Middle frontal gyrus (tissue), 1 donor: ENCODE data around the gene FADS3.
A peak's percentile ranks its signal among the peaks of the same experiment; 100 is the strongest.
"Not testable (repeated sequence)": the region's sequence is repeated elsewhere in the genome, so short reads cannot be mapped to it uniquely, and the experiment has no call there.

Experiments
- DNase-seq: peaks from one replicate; pipeline ENCODE4 v3.0.0-alpha.2; 2015; ENCODE audit warnings: low spot score; ENCODE audit errors: extremely low spot score

FADS3 gene

GRCh38 chr11:61898247-61898582 is 6.9 kb upstream of the FADS3 start:
- no peak for DNase-seq

- DNase-seq = peak; percentile 53
Observed at GRCh38 chr11:61897387-61898246, 6.3 kb upstream of the FADS3 start.

GRCh38 chr11:61896665-61897386 is 5.5 kb upstream of the FADS3 start:
- DNase-seq = no peak

- no peak for DNase-seq
Observed at GRCh38 chr11:61895718-61896059, 4.3 kb upstream of the FADS3 start.

- no peak for DNase-seq
Observed at GRCh38 chr11:61895046-61895717, 3.8 kb upstream of the FADS3 start.

- DNase-seq = no peak
Observed at GRCh38 chr11:61893981-61894380, 2.6 kb upstream of the FADS3 start.

- no peak for DNase-seq
Observed at GRCh38 chr11:61892085-61892370, 683 bp upstream of the FADS3 start.

- DNase-seq = no peak
Observed at GRCh38 chr11:61890529-61891330, 615 bp downstream of the FADS3 start.

GRCh38 chr11:61889831-61890230 is 1.5 kb downstream of the FADS3 start:
- DNase-seq = no peak

GRCh38 chr11:61888590-61888989 is 2.8 kb downstream of the FADS3 start:
- DNase-seq = no peak

- no peak for DNase-seq
Observed at GRCh38 chr11:61887839-61888494, 3.4 kb downstream of the FADS3 start.

- DNase-seq = no peak
Observed at GRCh38 chr11:61886643-61887042, 4.7 kb downstream of the FADS3 start.

- no peak for DNase-seq
Observed at GRCh38 chr11:61885784-61886580, 5.4 kb downstream of the FADS3 start.

GRCh38 chr11:61885166-61885778 is 6.1 kb downstream of the FADS3 start:
- DNase-seq = no peak

- no peak for DNase-seq
Observed at GRCh38 chr11:61883947-61884346, 7.4 kb downstream of the FADS3 start.

- DNase-seq = no peak
Observed at GRCh38 chr11:61883327-61883726, 8.0 kb downstream of the FADS3 start.

- no peak for DNase-seq
Observed at GRCh38 chr11:61882879-61883278, 8.5 kb downstream of the FADS3 start.

GRCh38 chr11:61882267-61882666 is 9.1 kb downstream of the FADS3 start:
- DNase-seq = not testable (repeated sequence)

- no peak for DNase-seq
Observed at GRCh38 chr11:61881397-61881796, 9.9 kb downstream of the FADS3 start.

- DNase-seq = no peak
Observed at GRCh38 chr11:61880454-61880853, 10.9 kb downstream of the FADS3 start.
